Upper lobe of right lung (tissue), 1 donor: ENCODE results near the gene MUC12. TPM values are rescaled to one million over a fixed set of nuclear protein-coding genes. Genes with fewer than 3 reads are reported as not detected.

ENCODE experiments used
- ATAC-seq: fragments of 200-7000 bp; cut with Tn5 transposase; one replicate; pipeline ENCODE4 v1.9.1; 2020; ENCODE audit warnings: mild to moderate bottlenecking, moderate library complexity
- DNase-seq: peaks from one replicate; pipeline ENCODE4 v3.0.0-alpha.2; 2020
- H3K27ac ChIP-seq: fragments of 200-600 bp; one replicate; pipeline ENCODE4 v1.8.0; 2022
- H3K27me3 ChIP-seq: fragments of 200-600 bp; one replicate; pipeline ENCODE4 v1.8.0; 2022; ENCODE audit warnings: mild to moderate bottlenecking
- H3K36me3 ChIP-seq: fragments of 200-600 bp; one replicate; pipeline ENCODE4 v1.8.0; 2022
- H3K4me1 ChIP-seq: fragments of 200-600 bp; one replicate; pipeline ENCODE4 v1.8.0; 2022
- H3K4me3 ChIP-seq: fragments of 200-600 bp; one replicate; pipeline ENCODE4 v1.8.0; 2022; ENCODE audit warnings: mild to moderate bottlenecking
- H3K9me3 ChIP-seq: fragments of 200-600 bp; one replicate; pipeline ENCODE4 v1.8.0; 2022
- CTCF ChIP-seq: fragments of 200-600 bp; IDR thresholded peaks from one replicate; pipeline ENCODE4 v1.8.0; 2022; ENCODE audit warnings: antibody characterized with exemption
- intact Hi-C: fragments of 100-400 bp; cut with DNase I; formaldehyde crosslinking; loops from one replicate; pipeline ENCODE4 v1.11.0; 2022
- total RNA-seq: library from RNA; stranded (reverse); fragmentation: NEBNext Ultra II Directional; extraction: Animal tissue kit (Norgen Biotek cat#: 25700); gene quantifications from one replicate; pipeline ENCODE4 v1.2.1, GENCODE V29; 2021
- donor health status: DM: no; HTN: yes; CAD: no; lungs with severe emphysema.

Gene MUC12
- total RNA-seq, 1 donor from 2014 or later = not detected

- intact Hi-C loops = no loop called here
- peaks cover 22% of the 10 kb centered on the region for H3K27me3 ChIP-seq
- H3K4me1 ChIP-seq = no peaks in the 10 kb centered on the region
- H3K9me3 ChIP-seq = no peaks in the 10 kb centered on the region
- DNase-seq (no peak), ATAC-seq (no peak)
- H3K4me3 ChIP-seq = no peak overlapping the region
- H3K27ac ChIP-seq = no peak overlapping the region
- H3K36me3 ChIP-seq = no peaks in the 10 kb centered on the region
- no peak for TF ChIP-seq CTCF
These were observed 16.7 kb upstream of the MUC12 start for GRCh38 chr7:100952641-100953040.

GRCh38 chr7:100957832-100958421 lies 11.4 kb upstream of the MUC12 start:
- TF ChIP-seq CTCF = no peak
- DNase-seq (no peak), ATAC-seq (peak; percentile 9)
- Histone ChIP-seq H3K4me3 (no peak overlapping the region), H3K9me3 (no peaks in the 10 kb centered on the region), H3K27ac (no peak overlapping the region), H3K27me3 (peaks cover 13% of the 10 kb centered on the region), H3K4me1 (no peaks in the 10 kb centered on the region), H3K36me3 (no peaks in the 10 kb centered on the region)
- intact Hi-C loops = no loop called here

- ATAC-seq = no peak
- no peak for TF ChIP-seq CTCF
- intact Hi-C loops = no loop called here
These were observed 9.5 kb upstream of the MUC12 start for GRCh38 chr7:100959894-100960293.

GRCh38 chr7:100962537-100962936 lies 6.8 kb upstream of the MUC12 start:
- TF ChIP-seq CTCF = no peak
- no peak overlapping the region for H3K27ac ChIP-seq
- DNase-seq (no peak), ATAC-seq (no peak)
- H3K27me3 ChIP-seq = peaks cover 59% of the 10 kb centered on the region
- H3K9me3 ChIP-seq = no peaks in the 10 kb centered on the region
- intact Hi-C loops = no loop called here
- H3K36me3 ChIP-seq = no peaks in the 10 kb centered on the region
- peaks cover 12% of the 10 kb centered on the region for H3K4me1 ChIP-seq
- no peak overlapping the region for H3K4me3 ChIP-seq

More at GRCh38 chr7:100959894-100960293, 9.5 kb upstream of the MUC12 start:
- Histone ChIP-seq H3K4me3 (no peak overlapping the region), H3K36me3 (no peaks in the 10 kb centered on the region), H3K4me1 (no peaks in the 10 kb centered on the region), H3K27me3 (peaks cover 32% of the 10 kb centered on the region), H3K27ac (no peak overlapping the region), H3K9me3 (no peaks in the 10 kb centered on the region)
- no peak for DNase-seq

- Histone ChIP-seq H3K27me3 (peaks cover 60% of the 10 kb centered on the region), H3K9me3 (no peaks in the 10 kb centered on the region), H3K4me3 (no peak overlapping the region), H3K27ac (no peak overlapping the region), H3K4me1 (peaks cover 12% of the 10 kb centered on the region), H3K36me3 (no peaks in the 10 kb centered on the region)
- ATAC-seq (no peak), DNase-seq (no peak)
- no peak for TF ChIP-seq CTCF
- intact Hi-C loops = no loop called here
These were observed 6.0 kb upstream of the MUC12 start for GRCh38 chr7:100963386-100963785.

GRCh38 chr7:100963874-100964273 lies 5.5 kb upstream of the MUC12 start:
- H3K27me3 ChIP-seq = peaks cover 65% of the 10 kb centered on the region
- intact Hi-C loops = no loop called here
- ATAC-seq (no peak), DNase-seq (no peak)
- H3K4me3 ChIP-seq = no peak overlapping the region
- no peak for TF ChIP-seq CTCF
- H3K4me1 ChIP-seq = peaks cover 12% of the 10 kb centered on the region
- H3K9me3 ChIP-seq = no peaks in the 10 kb centered on the region
- no peak overlapping the region for H3K27ac ChIP-seq
- H3K36me3 ChIP-seq = no peaks in the 10 kb centered on the region
